ENCODE data around the gene PDILT.

Gene PDILT

DNA sequence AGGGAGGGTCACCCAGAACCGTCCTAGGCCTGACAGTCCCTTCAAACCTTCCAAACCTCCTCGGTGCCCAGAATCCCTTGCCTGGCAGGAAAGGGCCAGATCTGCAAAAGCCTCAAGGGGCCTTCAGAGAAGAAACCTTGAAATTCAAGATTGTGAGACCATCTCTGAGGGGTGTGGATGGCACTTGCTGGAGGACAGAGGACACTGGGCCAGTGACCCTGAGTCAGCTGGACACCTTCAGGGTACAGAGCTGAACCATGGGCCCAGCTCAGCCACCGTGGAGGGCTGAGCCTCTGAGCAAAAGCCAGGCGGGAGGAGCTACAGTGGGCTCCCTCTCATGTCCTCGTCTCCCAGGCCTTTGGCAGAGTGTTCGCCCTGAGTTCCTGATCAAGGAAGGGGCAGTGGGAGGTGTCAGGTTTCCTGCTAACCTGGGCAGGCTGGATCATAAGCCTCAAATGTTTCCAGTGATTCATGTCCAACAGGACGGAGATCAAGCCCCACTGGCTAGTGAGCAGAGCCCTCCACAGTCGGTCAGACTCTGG lies 3.0 kb downstream of the PDILT start:
- no peak for DNase-seq (ENCODE audit: low spot score)

GRCh38 chr16:20401066-20401465 lies 3.5 kb downstream of the PDILT start:
- no peak for DNase-seq (ENCODE audit: low spot score)

DNA sequence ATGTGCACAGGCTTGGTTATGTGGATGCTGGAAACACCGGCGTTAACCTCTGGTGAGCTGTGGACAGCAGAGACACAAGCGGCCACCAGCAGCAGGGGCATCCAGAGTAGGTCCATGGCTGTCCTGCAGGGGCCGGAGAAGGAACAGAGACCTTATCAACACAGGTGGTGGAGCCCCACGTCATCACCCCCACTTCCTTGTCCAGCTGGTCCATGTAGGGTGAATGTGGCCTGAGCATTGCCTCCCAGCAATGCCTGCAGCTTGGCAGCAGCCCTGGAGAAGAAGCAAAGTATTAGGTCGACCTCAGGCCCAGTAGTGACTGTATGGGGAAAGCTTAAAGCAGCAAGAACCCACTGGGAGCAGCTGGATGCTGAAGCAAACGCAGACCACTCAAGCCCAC lies 5.4 kb downstream of the PDILT start:
- DNase-seq (ENCODE audit: low spot score), result no peak

DNA sequence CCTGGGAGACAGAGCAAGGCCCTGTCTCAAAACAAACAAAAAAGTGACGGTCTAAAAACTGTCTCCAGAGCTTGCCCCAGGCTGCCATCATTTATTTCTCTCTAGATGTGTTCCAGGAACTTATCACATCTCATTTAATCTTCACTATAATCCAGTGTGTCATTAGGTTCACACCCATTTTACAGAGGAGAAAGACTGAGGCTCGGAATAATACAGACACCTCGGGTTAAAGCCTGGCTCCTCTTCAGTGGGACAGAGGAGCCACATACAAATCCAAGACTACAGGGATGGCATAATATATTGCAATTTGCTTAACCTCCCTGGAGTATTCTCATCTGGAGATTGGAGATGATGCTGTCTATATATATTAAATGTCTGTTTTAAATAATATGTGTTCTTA lies 5.9 kb downstream of the PDILT start:
- no peak for DNase-seq (ENCODE audit: low spot score)

- no peak for DNase-seq (ENCODE audit: low spot score)
Observed at GRCh38 chr16:20397468-20398074, 7.0 kb downstream of the PDILT start.

- no peak for DNase-seq (ENCODE audit: low spot score)
Observed at GRCh38 chr16:20396846-20397467, 7.6 kb downstream of the PDILT start.

DNA sequence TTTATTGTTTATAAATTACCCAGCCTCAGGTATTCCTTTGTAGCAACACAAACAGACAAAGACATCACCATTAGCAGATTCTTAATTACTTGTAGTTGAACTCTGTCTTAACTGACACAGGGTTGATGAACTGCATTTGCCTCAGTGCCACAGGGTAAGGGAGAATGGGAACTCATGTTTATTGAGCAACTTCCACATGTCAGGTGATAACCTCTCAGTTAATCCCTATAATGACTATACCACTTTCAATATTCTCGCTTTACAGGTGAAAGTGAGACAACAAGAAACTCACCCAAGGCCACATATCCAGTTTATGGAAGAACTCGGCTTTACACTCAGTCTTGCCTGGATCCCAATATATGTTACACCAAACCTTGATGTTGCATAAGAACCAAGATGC lies 8.6 kb downstream of the PDILT start:
- DNase-seq (ENCODE audit: low spot score), result no peak

GRCh38 chr16:20393801-20394577 lies 10.5 kb downstream of the PDILT start:
- DNase-seq (ENCODE audit: low spot score), result no peak

GRCh38 chr16:20391045-20391444 lies 13.5 kb downstream of the PDILT start:
- no peak for DNase-seq (ENCODE audit: low spot score)

DNA sequence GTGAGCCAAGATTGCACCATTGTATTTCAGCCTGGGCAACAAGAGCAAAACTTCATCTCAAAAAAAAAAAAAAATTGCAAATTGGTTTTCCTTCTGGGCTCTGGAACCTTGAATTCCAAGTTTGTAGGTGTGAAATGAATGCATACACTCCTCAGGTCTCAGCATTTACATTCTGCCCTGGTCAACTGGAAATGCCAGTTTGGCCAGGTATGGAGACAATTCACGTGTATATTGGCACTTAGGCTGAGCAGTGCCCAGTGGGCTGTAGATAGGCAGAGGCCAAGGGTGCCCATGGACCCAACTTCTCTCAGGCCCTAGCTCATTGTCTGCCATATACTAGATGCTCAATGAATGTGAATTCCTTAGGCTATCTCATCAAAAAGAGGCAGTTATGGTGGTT lies 15.7 kb downstream of the PDILT start:
- no peak for DNase-seq (ENCODE audit: low spot score)

DNA sequence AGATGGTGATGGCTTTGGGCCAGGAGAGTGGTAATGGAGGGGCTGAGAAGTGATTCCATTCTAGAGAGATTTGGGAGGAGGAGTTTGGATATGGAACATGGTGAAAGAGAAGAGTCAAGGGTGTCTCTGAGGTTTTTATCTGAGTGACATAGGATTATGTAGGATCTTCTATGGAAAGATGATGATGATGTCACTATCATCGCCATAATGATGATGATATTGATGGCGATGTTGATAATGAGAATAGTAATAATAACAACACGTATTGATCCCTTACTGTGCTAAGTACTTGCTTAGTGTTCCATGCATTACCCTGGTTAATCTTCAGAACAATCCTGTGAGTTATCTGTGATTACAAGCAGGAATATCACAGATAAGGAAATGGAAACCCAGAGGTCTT lies 16.6 kb downstream of the PDILT start:
- no peak for DNase-seq (ENCODE audit: low spot score)

DNA sequence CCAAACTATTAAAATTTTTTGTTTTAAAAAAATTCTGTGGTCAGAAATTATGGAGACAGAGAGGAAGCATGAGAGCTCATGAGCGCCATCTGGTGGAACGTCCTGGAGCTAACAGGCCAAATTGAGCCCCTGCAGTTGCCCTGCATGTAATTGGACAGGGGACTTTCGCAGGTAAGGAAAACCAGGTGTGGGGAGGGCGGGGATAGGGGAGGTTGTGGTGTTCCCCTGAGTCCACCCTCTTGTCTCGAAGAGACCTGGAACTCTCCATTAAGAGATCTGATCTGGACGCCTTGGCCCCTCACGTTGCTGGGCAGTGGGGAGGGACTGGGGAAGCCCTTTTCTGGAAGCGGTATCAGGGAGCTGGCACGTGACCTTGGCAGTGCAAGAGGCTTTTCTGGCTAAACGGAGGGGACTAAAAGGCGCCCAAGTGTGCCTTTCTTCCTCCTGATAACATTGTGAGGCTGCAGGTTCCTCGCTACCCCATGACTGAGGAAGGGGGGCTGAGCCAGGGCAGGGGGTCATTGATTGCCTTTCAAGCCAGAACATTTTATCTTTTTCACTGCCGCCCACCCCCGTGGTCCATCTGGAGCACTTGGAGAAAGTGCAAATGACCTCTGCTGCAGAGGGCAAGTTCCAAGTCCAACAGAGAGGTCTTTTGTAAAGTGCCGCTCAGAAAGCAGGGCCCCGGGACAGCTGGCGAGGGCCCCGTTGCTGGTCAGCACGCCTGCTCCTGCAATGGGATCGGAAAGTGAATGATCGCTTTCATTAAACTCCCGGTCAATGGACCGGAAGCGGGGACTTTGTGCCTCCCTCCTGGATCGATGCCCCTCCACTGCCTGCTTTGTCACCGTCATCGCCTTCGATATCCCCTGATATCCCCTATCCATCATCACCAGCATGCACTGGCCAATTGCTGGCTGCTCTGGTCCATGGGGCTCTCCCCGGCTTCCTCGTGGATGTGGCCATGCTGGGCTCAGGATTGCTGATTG lies 18.4 kb downstream of the PDILT start:
- DNase-seq (ENCODE audit: low spot score), result peak; percentile 32

DNA sequence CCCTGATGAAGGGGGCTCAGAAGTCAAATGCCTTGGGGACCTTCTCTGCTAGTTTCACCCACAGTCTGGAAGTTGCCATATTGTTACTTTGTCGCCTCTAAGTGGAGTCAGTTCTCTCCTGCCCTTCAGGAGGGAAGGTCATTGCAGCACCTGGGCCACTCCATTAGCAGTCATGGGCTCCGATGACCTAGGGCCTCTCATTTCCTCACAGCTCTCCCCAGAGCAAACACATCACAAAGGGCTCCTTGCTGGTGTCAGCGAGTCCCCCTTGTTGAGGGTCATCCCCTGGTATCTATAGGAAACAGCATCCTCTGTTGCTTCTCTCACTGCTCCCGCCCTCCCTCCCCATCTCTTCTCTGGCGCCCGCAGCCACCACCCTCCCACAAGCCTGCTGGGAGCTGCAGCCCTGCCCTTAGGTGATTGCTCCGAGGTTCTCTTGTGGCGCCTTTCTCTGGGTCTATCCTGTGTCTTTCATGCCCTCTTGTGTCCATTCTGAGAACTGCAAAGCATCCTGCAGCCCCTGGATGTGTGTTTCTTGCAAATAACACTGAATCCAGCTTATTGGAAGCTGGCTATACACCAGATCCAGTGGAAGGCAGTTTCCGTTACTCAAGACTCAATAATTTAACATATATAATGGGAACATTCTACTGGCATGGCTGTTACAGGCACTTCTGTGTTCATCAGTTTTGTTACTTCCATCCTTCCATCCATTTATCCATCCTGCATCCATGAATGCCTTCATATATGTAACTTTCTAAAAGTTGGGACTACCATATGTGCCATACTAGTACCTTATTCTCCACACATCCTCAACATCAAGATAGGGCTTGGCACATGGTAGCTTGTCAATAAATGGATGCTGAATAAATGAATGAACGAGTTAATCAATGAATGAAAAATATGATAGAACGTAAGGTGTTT lies 21.2 kb downstream of the PDILT start:
- DNase-seq (ENCODE audit: low spot score), result peak; percentile 17

- DNase-seq (ENCODE audit: low spot score), result no peak
Observed at GRCh38 chr16:20382202-20382948, 22.2 kb downstream of the PDILT start.

DNA sequence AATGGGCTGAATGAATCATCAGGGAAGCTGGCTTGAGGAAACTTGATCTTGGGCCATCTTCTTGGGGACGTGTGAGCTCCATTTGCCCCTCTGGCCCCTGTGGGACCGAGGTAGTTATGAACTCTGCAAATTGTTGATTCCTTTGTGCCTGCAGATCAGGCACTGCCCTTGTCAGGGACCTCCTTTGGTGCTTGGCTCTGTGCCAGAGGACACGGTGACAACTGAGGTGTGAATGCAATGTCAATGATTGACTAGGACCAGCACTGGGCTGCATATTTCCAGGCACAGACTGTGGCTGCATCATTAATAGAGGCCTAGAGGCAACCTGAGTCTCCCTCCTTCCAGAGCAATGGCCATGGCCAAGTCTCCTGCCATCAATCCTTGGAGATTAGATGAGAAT lies 23.8 kb downstream of the PDILT start:
- no peak for DNase-seq (ENCODE audit: low spot score)

DNA sequence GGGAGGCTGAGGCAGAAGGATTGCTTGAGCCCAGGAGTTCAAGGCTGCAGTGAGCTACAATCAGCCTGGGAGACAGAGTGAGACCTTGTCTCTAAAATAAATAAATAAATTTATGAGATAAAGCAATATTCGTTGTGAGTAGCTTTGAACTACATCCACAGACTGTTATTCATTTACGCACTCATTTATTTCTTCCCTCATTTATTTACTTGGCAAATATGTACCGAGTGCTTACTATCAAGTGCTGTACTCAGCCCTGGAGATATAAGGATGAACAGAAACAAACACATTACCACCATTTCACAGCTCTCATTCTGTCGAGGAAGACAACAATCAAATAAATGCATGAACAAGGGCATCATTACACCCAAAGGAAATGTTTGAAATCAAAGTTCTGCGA lies 27.4 kb downstream of the PDILT start:
- no peak for DNase-seq (ENCODE audit: low spot score)

DNA sequence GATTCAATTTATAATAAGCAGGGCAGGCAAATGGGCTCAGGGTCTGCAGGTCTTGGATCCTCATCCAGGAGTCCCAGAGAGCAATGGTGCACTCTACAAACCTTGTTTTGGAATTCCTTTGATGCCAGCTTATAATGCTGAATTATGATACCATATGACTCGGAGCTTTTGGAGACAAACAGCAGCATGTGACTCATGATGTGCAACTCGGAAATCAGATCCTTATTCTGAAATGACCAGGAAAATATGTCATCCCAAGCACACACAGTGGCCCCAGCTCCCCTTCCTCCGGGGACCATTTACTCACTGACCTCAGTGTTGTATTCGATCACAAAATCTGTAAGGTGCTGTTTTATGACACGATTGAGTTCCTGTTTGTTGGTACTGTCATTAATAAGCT lies 31.8 kb downstream of the PDILT start:
- no peak for DNase-seq (ENCODE audit: low spot score)

- DNase-seq (ENCODE audit: low spot score), result no peak
Observed at GRCh38 chr16:20369452-20370054, 35.0 kb downstream of the PDILT start.

DNA sequence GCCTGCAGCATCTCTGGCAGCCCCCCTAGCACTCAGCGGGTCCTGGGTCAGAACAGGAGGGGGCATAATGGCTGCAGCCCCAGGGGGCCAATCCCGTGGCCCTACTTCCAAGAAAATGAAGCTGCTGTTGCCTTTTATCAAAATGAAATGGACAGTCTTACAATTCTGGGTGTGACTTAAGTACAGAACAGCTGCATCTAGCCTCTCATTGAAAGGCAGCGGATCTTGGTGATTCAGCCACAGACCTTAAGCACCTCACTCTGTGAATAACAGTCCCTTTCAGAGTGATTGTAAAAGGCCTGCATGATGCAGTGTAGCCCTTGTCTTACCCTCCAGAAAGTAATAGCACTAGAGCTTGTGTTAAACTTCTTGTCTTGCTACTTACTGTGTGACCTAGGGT lies 40.5 kb downstream of the PDILT start:
- DNase-seq (ENCODE audit: low spot score), result no peak

DNA sequence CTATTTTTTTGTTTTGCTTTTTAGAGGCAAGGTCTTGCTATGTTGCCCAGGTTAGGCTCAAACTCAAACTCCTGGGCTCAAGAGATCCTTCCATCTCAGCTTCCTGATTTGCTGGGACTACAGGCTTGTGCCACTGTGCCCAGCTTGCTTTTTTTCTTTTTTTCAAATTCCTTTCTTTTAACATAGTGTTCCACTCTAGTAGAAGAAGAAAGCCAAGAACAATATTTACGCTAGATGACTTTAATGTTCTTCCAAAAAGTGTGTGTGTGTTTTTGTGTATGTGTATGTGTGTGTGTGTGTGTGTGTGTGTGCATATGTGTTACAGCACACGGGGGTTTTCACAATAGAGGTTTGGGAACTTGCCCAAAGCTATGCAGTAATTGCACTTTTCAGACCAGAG lies 41.3 kb downstream of the PDILT start:
- no peak for DNase-seq (ENCODE audit: low spot score)

All from CD4-positive, alpha-beta T cell treated with Interleukin-15 for 4 hours (primary cell).